Fibroblast of peridontal ligament (primary cell): ENCODE measurements around the gene ADPRHL1.
A peak's percentile ranks its signal among the peaks of the same experiment; 100 is the strongest.

ENCODE experiments used
- DNase-seq: peaks from one replicate; pipeline ENCODE4 v3.0.0-alpha.2; 2010; ENCODE audit errors: extremely low read depth

The ADPRHL1 gene

GRCh38 chr13:113452942-113453901, at the start of gene ADPRHL1:
Gene ADPRHL1 (minus strand): TSS chr13:113453488. CDS start chr13:113453437, 51 bp downstream.
- no peak for DNase-seq

GRCh38 chr13:113502686-113503085, 49.4 kb upstream of the ADPRHL1 start:
- no peak for DNase-seq

DNA sequence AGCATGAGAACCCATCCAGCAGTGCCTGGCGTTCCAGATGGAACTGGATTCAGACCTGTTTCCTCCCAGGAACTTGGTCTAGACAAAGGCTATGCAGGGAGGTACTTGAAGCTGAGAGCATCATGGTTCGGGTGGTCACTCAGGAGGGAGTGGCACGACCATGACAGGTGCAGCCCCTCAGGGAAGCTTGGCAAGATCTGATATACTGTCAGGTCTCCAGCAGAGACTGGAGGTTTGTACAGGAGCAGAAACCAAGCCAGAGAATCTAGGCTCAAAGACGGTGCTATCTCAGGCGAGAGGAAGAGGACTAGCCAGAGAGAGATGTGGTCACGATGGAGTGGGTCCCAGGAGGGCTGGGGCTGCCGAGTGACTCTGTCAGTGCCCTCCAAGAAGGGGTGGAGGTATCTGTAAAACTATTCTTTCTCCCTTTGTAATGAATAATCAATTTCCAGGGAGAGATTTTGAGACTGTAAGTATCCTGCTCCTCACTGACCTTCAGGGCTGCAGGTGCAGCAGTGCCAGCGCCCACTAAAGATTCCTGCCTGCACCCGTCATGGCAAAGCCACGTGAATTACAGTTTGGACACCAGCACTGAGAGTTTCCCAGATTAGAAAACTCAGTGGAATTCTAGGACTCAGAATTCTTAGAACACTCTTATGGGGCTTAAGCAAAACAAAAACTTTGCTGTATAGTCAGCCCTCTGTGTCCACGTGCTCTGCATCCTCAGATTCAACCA, 47.4 kb upstream of the ADPRHL1 start:
- DNase-seq = no peak

- DNase-seq = peak; percentile 23
These were observed 46.6 kb upstream of the ADPRHL1 start for GRCh38 chr13:113499936-113500335.

DNA sequence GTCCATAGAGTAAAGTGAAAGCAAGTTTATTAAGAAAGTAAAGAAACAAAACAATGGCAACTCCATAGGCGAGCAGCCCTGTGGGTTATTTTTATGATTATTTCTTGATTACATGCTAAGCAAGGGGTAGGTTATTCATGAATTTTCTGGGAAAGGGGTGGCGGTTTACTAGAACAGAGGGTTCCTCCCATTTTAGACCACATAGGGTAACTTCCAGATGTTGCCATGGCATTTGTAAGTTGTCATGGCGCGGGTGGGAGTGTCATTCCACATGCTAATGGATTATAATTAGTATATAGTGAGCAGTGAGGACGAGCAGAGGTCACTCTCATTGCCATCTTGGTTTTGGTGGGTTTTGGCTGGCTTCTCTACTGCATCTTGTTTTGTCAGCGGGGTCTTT, 45.6 kb upstream of the ADPRHL1 start:
- DNase-seq = no peak

DNA sequence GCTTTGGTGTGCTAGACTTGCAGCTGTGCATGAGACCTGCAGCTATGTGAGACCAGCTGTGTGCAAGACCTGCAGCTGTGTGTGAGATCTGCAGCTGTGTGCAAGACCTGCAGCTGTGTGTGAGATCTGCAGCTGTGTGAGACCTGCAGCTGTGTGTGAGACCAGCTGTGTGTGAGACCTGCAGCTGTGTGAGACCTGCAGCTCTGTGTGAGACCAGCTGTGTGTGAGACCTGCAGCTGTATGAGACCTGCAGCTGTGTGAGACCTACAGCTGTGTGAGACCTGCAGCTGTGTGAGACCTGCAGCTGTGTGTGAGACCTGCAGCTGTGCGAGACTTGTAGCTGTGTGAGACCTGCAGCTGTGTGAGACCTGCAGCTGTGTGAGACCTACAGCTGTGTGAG, 43.9 kb upstream of the ADPRHL1 start:
- DNase-seq = no peak

DNA sequence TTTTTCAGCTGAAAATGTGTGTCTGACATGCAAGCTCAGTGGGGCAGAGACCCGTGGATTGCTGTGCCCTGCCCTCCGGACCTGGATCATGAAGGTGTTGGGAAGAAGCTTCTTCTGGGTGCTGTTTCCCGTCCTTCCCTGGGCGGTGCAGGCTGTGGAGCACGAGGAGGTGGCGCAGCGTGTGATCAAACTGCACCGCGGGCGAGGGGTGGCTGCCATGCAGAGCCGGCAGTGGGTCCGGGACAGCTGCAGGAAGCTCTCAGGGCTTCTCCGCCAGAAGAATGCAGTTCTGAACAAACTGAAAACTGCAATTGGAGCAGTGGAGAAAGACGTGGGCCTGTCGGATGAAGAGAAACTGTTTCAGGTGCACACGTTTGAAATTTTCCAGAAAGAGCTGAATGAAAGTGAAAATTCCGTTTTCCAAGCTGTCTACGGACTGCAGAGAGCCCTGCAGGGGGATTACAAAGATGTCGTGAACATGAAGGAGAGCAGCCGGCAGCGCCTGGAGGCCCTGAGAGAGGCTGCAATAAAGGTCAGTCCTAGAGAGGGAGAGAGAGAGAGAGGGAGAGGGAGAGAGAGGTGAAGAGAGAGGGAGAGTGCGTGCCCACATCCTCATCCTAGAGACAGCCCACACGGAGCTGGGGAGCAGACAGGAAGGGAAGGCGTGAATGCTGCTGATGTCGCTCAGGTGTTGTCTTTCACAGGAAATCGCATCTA, 42.4 kb upstream of the ADPRHL1 start:
- DNase-seq = peak; percentile 27

GRCh38 chr13:113493315-113493951, 40.1 kb upstream of the ADPRHL1 start:
- peak; percentile 95 for DNase-seq

DNA sequence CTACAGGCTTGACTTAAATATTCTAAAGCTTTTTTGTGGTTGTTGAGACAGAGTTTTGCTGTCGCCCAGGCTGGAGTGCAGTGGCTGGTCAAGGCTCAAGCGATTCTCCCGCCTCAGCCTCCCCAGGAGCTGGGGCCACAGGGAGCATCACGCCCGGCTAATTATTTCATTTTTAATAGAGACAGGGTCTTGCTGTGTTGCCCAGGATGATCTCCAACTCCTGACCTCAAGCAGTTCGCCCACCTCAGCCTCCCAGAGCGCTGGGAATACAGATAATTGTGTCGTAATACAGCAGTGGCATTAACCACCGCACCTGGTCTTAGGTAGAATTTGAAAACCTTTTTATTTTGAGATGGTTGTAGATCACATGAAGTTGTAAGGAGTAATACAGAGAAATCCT, 38.7 kb upstream of the ADPRHL1 start:
- no peak for DNase-seq

GRCh38 chr13:113491418-113491883, 38.2 kb upstream of the ADPRHL1 start:
- peak; percentile 23 for DNase-seq

DNA sequence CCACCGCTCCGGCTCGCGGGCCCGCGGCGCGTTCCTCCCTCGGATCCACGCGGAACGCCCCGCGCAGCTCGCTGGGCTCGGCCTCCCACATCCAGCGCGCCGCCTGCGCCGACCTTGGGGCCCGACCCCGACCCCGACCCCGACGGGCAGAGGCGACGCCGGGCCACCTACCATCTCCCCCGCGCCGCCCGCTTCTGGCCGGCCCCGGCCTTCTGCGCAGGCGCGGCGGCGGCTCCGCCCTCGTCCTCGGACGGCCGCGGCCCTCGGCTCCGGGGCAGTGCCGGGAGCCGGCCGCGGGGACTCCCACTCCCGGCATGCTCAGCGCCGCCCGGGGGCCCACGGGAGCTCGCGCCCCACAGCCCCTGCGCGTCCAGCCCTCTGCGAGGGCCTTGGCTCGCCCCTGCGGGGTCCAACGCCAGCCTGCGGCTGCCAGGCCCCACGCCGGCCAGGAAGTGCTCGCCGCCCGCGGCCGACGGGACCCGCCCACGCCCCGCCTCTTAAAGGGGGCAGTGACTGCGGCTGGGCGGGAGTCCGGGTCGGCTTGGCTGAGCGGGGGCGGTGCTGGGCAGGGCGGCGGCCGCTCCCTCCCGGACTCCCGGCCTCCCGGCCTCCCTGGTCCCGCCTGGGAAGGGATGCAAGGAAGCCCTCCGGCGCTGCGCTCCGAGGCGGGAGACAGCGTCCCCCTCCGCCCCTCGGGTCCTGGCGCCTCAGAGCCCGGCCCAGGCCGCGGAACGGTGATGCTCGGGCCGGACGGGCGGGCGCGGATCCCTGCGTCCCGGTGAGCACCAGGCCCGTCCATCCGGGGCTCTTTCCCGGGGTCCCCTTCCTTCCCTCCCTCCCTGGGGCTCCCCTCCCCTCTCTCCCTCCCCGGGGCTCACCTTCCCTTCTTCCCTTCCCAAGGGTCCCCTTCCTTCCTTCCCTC, 37.5 kb upstream of the ADPRHL1 start, which contains the start of gene DCUN1D2:
Gene DCUN1D2, minus strand, starts transcription at position 216 of the 922 bp plus-strand sequence. Its CDS starts 42 bp downstream, at position 174.
- DNase-seq = peak; percentile 94

- DNase-seq = peak; percentile 33
These were observed 36.5 kb upstream of the ADPRHL1 start for GRCh38 chr13:113489549-113490495.

GRCh38 chr13:113489171-113489548, 35.9 kb upstream of the ADPRHL1 start:
- peak; percentile 19 for DNase-seq

DNA sequence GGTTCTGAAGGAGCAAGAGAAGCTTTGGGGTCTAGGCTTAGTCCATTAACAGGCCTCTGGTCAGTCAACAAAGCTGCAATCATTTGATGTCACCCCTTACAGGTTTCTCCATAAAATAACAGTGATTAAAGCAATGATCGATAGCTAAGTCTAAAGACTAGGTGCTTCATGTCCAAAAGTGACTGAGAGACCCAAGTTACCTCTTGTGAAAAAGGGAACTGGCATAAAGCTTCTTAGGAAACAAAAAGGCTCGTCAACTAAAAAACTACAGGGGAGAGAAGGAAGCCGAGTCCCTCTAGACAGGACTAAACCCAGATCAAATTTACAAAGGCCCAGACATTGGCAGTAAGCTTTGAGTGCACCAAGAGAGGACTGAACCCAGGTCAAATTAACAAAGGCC, 35.0 kb upstream of the ADPRHL1 start:
- no peak for DNase-seq

DNA sequence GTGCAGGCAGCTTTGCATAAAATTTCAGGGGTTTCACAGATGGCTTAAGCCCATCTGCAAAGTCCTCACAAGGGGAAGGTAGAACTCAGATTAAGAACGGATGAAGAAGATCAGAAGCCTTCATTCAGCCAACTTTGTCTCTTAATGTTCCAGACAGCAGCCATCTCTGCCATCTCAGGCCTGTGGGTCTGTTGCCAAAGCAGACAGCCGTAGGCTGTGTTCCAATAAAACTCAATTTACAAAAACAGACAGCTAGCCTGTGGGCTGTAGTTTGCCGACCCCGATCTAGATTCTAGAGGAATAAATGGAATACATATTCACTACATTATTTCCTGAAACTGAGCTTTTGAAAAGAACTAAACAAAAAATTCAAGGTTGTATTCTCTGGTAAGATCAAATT, 33.4 kb upstream of the ADPRHL1 start:
- DNase-seq = no peak

DNA sequence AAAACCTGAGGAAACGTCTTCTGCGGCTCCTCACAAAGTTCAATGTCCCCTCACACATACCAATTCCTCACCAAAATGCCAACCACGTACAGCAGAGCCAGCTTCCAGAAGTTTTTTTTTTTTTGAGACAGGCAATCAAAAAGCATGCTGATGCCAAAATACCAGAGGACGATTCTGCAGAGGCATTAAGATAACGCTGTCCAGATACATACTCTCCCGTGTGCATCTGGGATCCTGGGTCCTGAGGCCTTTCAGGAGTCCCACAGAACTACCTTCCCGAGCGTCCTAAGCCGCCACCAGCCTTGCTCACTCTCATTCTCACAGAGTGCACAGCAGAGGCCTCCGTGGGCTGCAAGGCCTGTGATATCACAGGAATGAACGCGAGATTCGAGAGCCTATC, 32.3 kb upstream of the ADPRHL1 start:
- no peak for DNase-seq

DNA sequence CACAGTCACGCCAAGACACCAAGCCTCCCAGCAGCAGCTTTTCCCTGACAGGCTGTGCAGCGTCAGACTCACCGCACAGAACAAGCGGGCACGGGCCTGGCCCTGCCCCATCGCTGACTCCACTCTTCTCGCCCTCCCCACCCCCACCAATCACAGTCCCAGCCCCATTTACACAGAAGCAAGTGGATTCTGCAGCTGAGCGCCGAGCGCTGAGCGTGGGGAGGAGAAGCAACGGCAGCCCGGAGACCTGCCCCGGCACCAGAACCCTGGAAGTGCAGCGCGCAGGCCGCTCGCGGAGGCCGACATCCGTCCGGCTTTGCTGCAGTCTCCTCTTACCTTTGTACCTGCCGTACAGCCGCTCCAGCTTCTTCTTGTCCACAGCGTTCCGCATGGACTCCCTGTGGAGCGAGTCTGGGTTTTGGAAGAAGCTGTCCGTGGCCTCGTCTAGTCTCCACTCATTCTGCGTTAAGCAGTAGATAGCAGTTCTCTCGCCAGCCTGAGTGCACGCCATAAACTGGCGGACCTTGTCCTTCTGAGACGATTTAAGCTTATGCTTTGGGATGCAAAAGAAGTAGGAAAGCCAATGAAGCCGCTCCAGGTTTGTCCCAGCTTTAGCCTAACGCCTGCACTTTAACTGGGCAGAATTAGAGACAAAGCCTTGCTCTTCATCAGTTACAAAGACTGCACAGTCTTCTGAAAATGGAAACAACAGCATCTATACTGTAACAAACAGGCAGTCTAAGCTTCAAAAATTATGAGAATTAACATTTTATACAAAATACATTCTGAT, 30.4 kb upstream of the ADPRHL1 start:
- DNase-seq = no peak

- no peak for DNase-seq
These were observed 29.8 kb upstream of the ADPRHL1 start for GRCh38 chr13:113483081-113483480.
